CD4-positive, alpha-beta T cell treated with Interleukin-15 for 1 hour (primary cell): ENCODE data around the gene PPFIBP1.
A peak's percentile ranks its signal among the peaks of the same experiment; 100 is the strongest.

Experiments used
- DNase-seq: peaks from one replicate; pipeline ENCODE4 v3.0.0-alpha.2; 2020

Gene PPFIBP1

GRCh38 chr12:27523642-27524493 lies at the start of gene PPFIBP1:
Gene PPFIBP1 (plus strand): TSS chr12:27524206. CDS start chr12:27633397, 109,191 bp downstream.
- DNase-seq = peak; percentile 95

DNA sequence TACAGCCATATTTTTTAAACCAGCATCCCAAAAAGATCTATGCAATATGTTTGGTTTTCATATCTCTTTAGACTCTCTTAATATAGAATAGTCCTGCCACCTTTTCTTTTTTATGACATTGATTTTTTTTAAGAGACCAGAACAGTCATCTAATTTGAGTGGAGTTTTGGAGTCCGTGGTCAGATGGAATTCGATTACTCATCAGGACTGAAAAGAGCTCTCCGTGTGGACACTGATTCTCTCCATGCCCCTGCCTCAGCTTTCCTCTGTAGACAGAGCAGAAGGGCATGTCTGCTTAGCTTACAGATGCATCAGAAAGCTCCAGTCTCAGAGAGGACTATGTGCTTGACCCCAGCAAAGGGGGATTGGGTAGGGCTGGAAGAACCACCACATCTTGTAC lies 49.7 kb upstream of the PPFIBP1 start:
- DNase-seq = no peak

- no peak for DNase-seq
Observed at GRCh38 chr12:27477049-27477448, 47.0 kb upstream of the PPFIBP1 start.

- no peak for DNase-seq
Observed at GRCh38 chr12:27478949-27479348, 45.1 kb upstream of the PPFIBP1 start.

DNA sequence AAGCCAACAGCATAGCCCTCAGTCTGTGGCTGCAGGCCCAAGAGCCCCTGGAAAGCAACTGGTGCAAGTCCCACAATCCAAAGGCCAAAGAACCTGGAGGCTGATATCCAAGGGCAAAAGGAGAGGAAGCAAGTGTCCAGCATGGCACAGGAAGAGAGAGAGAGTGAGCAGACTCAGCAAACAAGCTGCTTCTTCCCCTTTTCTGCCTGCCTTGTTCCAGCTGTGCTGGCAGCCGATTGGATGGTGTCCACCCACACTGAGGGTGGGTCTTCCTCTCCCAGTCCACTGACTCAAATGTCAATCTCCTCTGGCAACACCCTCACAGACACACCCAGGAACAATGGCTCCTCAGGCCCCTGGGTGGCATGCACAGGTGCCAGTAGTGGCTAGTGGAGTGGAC lies 44.0 kb upstream of the PPFIBP1 start:
- no peak for DNase-seq

- no peak for DNase-seq
Observed at GRCh38 chr12:27486961-27487360, 37.0 kb upstream of the PPFIBP1 start.

- DNase-seq = no peak
Observed at GRCh38 chr12:27488479-27488878, 35.5 kb upstream of the PPFIBP1 start.

DNA sequence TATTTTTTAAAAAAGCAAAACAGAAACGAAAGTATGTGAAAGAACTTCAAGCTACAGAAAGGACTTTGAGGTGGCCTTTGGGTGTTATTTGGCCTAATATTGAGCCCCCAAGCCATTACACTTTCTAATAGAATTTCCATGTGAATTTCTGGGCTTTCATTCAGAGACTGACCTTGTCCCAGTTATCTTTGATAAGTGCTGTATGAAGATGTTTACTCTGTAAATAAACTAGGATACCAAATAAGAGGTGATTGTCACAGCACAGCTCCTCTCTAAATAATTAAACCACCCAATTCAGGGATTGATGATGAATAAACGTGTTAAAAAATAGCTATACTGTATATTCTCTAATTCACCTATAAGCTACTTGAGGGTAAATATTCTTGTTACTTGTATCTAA lies 32.8 kb upstream of the PPFIBP1 start:
- DNase-seq = no peak

GRCh38 chr12:27493260-27493940 lies 30.6 kb upstream of the PPFIBP1 start:
- no peak for DNase-seq

DNA sequence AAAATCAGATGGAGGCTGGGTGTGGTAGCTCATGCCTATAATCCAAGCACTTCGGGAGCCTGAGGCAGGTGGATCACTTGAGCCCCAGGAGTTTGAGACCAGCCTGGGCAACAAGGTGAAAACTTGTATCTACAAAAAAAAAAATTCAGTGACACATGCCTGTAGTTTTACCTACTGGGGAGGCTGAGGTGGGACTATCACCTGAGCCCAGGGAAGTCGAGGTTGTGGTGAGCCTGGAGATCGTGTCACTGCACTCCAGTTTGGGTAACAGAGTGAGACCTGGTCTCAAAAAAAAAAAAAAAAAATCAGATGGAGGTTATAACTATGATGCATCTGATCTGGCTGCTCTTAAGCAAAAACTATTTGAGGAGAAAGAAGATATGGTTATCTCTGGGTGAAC lies 26.6 kb upstream of the PPFIBP1 start:
- no peak for DNase-seq

DNA sequence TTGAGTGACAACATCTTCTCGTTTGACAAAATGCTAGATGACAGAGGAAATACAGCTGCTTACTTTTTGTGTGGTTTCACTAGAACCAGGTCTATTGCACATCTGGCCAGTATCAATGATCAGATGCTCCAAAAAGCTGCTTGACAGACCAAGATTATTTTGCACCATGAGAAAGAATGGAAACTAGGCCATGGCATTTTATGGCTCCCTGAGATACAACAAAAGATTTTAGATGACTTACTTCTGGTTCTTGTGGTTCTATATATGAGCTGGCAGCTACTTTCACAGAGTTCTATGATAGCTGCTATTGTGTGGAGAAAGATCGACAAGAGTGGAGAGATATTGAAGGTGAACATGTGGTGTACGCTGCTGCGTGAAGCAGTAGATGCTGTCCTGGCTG lies 25.9 kb upstream of the PPFIBP1 start:
- no peak for DNase-seq

- DNase-seq = no peak
Observed at GRCh38 chr12:27498761-27499160, 25.2 kb upstream of the PPFIBP1 start.

DNA sequence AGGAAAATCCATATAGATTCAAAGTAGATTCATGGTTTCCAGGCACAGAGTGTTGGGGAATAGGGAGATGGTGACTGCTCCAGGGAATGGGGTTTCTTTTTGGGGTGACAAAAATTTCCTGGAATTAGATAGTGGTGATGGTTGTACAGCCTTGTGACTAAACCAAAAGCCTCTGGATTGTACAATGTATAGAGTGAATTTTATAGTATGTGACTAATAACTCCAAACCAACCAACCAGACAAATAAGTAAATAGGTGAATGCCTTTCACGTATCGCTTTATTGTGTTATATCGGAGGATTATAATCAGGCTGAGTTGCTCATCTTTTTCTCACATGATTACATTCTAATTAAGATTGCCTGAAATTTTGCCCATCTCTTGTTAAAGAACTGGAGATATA lies 24.6 kb upstream of the PPFIBP1 start:
- DNase-seq = no peak

DNA sequence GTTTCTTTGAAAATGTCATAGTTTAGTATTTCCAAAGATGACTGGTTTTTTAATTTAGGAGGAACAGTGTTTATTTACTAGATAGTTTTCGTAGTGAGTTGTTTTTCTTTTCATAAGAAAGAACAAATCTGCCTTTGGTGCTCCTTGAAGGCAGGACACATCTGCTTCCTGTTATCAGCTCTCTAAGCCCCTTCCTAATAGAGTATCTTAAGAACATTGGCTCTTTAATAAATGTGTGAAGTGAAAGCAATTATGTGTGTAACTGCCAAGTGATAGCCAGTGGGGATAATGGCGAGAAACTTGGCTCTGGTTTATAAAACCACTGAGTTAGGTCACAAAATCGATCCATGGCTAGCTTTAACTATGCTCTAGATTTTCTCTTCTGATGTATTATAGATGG lies 23.5 kb upstream of the PPFIBP1 start:
- no peak for DNase-seq

DNA sequence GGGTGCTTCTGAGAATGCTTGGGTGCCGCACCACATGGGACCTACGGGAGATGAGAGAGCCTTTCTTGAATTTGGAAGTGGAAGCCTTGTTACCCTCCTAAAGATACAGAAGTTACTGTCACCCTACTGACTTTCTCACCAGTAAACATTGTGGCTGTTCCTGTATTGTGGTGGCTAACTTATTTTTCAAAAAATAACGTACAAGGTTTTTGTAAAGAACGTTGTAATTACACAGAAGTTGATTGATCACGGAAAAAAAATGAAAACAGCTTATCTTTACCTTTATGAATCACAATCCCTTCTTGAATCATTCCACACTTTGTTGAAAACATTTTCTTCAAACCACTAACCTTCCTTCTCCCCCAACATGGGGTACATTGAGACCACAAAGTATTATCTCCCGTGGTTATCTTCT lies 22.0 kb upstream of the PPFIBP1 start:
- no peak for DNase-seq

- no peak for DNase-seq
Observed at GRCh38 chr12:27504507-27504906, 19.5 kb upstream of the PPFIBP1 start.

DNA sequence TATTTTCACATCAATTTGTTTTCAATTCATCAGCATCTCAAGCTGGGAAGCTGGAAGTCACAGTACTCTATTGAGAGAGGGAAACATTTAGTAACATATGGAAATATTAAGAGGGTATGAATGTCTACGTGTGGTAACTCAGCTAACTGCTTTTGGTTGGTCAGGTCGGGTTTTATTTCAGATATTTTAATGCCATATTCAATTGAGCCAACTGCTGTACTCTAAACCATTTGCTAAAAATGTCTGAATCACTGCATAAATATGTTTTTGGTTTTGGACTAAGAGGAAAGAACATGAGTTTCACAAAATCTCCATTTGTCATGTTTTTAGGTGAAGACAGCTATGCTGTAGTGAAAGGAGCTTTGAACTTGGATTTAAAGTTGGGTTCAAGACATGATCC lies 18.9 kb upstream of the PPFIBP1 start:
- DNase-seq = no peak

- DNase-seq = no peak
Observed at GRCh38 chr12:27505761-27506160, 18.2 kb upstream of the PPFIBP1 start.

DNA sequence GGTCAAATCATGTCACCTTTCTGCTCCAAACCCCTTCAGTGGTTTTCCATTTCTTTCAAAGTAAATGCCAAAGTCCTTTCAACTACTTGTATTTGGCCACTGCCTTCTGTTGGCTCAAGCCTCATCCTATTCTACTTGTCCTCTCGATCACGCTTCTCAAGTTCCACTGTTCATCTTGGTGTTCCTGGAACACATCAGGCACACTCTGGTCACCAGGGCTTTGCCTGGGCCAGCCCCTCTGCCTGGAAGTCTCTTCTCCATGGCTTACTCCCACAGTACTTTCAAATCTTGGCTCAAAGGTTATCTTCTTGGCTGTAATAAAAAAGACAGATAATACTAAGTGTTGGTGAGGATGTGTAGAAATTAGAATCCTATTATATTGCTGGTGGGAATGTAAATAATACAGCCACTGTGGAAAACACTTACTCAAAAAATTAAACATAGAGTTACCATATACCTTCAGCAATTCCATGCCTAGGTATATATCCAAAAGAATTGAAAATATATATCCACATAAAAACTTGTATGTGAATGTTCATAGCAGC lies 17.3 kb upstream of the PPFIBP1 start:
- DNase-seq = no peak

- DNase-seq = no peak
Observed at GRCh38 chr12:27508736-27509431, 15.1 kb upstream of the PPFIBP1 start.

GRCh38 chr12:27511031-27511722 lies 12.8 kb upstream of the PPFIBP1 start:
- no peak for DNase-seq

DNA sequence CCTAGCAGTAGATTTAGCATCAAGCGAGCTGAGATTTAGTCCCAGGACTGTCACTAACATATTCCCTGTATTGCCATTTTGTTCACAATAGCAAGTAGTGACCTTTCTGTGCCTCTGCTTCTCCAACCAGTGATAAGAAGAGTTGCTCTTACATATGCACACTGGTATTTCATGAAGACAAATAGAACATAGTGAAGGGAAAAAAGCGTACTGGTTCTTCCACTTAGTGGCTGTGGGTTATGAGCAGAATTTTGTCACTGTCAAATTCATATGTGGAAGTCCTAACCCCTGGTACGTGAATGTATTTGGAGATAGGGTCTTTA lies 12.3 kb upstream of the PPFIBP1 start:
- no peak for DNase-seq
